H1 (cell line): Measurements from ENCODE around the gene NR2F1. TPM values are rescaled to one million over a fixed set of nuclear protein-coding genes. Genes with fewer than 3 reads are reported as not detected.
A peak's percentile ranks its signal among the peaks of the same experiment; 100 is the strongest.

Experiments used
- CTCF ChIA-PET: fragments of 300-600 bp; sonication (Branson Sonifier 250); formaldehyde crosslinking; loops from one replicate; lab custom pipeline; 2021; ENCODE audit not compliant: partially characterized antibody; lab: Charles Lee
- POLR2A ChIA-PET: fragments of 300-600 bp; sonication (Branson Sonifier 250); formaldehyde crosslinking; loops from one replicate; lab custom pipeline; 2021; ENCODE audit warnings: inconsistent platforms; ENCODE audit not compliant: partially characterized antibody; lab: Charles Lee
- DNase-seq, 2 experiments: peaks; one replicate each; pipeline versions ENCODE4 v3.0.0 to v3.0.0-alpha.2; 2010 to 2022; ENCODE audit warnings: low spot score in 2 of 2, low read depth in 1 of 2, mixed read lengths in 1 of 2
- FAIRE-seq: peaks from 2 replicates; lab custom pipeline; 2011; peaks lifted over from hg19 to GRCh38; lab: Jason Lieb, UNC
- H2AFZ ChIP-seq: 2 replicates; pipeline ENCODE4 v1.8.1; 2012; ENCODE audit warnings: low read length, inconsistent platforms
- H2AK5ac ChIP-seq: 2 replicates; pipeline ENCODE4 v1.6.1; 2013; ENCODE audit warnings: low read depth, low read length
- H2BK120ac ChIP-seq: replicated peaks from 2 replicates; pipeline ENCODE3; 2013; ENCODE audit warnings: low read depth, low read length, inconsistent platforms
- H2BK12ac ChIP-seq: 2 replicates; pipeline ENCODE4 v1.6.1; 2013; ENCODE audit warnings: low read depth, low read length
- H2BK15ac ChIP-seq: 2 replicates; pipeline ENCODE4 v1.6.1; 2013; ENCODE audit warnings: low read length
- H2BK20ac ChIP-seq: 2 replicates; pipeline ENCODE4 v1.6.1; 2013; ENCODE audit warnings: low read length
- H2BK5ac ChIP-seq: 2 replicates; pipeline ENCODE4 v1.6.1; 2013; ENCODE audit warnings: low read depth, low read length
- H3K14ac ChIP-seq: 2 replicates; pipeline ENCODE4 v1.6.1; 2013; ENCODE audit warnings: inconsistent platforms; ENCODE audit not compliant: insufficient read length
- H3K18ac ChIP-seq: 2 replicates; pipeline ENCODE4 v1.6.1; 2013; ENCODE audit warnings: low read length; ENCODE audit errors: extremely low read depth
- H3K23ac ChIP-seq: 2 replicates; pipeline ENCODE4 v1.6.1; 2013; ENCODE audit warnings: inconsistent platforms; ENCODE audit not compliant: insufficient read length
- H3K23me2 ChIP-seq: 2 replicates; pipeline ENCODE4 v1.6.1; 2013; ENCODE audit warnings: low read depth, low read length
- H3K27ac ChIP-seq: 2 replicates; pipeline ENCODE4 v1.6.1; 2011; ENCODE audit warnings: low read depth, low read length, inconsistent platforms
- H3K27me3 ChIP-seq, 4 experiments: replicated peaks in 1 of 4; 1 replicate in 1 of 4; 2 replicates in 3 of 4; pipeline versions ENCODE4 v1.6.1 to v1.8.1; 2011 to 2013; ENCODE audit warnings: low read length in 3 of 4, mild to moderate bottlenecking in 3 of 4, inconsistent platforms in 2 of 4, mixed read lengths in 2 of 4, moderate library complexity in 1 of 4; ENCODE audit not compliant: control insufficient read depth in 3 of 4, insufficient read depth in 3 of 4; ENCODE audit errors: extremely low read depth in 1 of 4
- H3K36me3 ChIP-seq, 4 experiments: 2 replicates each; pipeline versions ENCODE4 v1.6.1 to v1.8.1; 2011 to 2013; ENCODE audit warnings: mild to moderate bottlenecking in 4 of 4, low read length in 3 of 4, moderate library complexity in 2 of 4, control low read depth in 1 of 4, inconsistent platforms in 1 of 4; ENCODE audit not compliant: insufficient read depth in 4 of 4, control insufficient read depth in 2 of 4
- H3K4ac ChIP-seq: replicated peaks from 2 replicates; pipeline ENCODE3; 2013; ENCODE audit warnings: low read length, low read depth, mixed read lengths, inconsistent platforms; ENCODE audit not compliant: insufficient read length
- H3K4me1 ChIP-seq, 4 experiments: replicated peaks in 1 of 4; 1 replicate in 1 of 4; 2 replicates in 3 of 4; pipeline versions ENCODE4 v1.6.1 to v1.8.1; 2011 to 2013; ENCODE audit warnings: low read length in 3 of 4, inconsistent platforms in 2 of 4, mixed read lengths in 1 of 4; ENCODE audit not compliant: insufficient read depth in 4 of 4, control insufficient read depth in 3 of 4
- H3K4me2 ChIP-seq, 2 experiments: 2 replicates each; pipeline versions ENCODE4 v1.6.1 to v1.8.1; 2011 to 2013; ENCODE audit warnings: low read depth in 2 of 2, low read length in 2 of 2, control low read depth in 1 of 2, inconsistent platforms in 1 of 2, mild to moderate bottlenecking in 1 of 2; ENCODE audit not compliant: insufficient read depth in 1 of 2
- H3K4me3 ChIP-seq, 4 experiments: fragments of 200-600, 300-600 bp in 1 of 4; sonication (generic), shearing (Covaris generic), sonication (Bioruptor Twin) in 1 of 4; 2 replicates each; pipeline versions ENCODE4 v1.5.1 to v1.8.1; 2011 to 2016; ENCODE audit warnings: low read length in 4 of 4, low read depth in 3 of 4, control low read depth in 2 of 4, inconsistent platforms in 2 of 4, mild to moderate bottlenecking in 2 of 4, mixed read lengths in 1 of 4, moderate library complexity in 1 of 4; ENCODE audit not compliant: insufficient read depth in 2 of 4; ENCODE audit errors: extremely low read depth in 1 of 4
- H3K56ac ChIP-seq: replicated peaks from 2 replicates; pipeline ENCODE3; 2013; ENCODE audit warnings: low read depth, mild to moderate bottlenecking, mixed read lengths, low read length, inconsistent platforms; ENCODE audit not compliant: insufficient read length
- H3K79me1 ChIP-seq: 2 replicates; pipeline ENCODE4 v1.6.1; 2013; ENCODE audit warnings: low read depth, low read length, control low read depth
- H3K79me2 ChIP-seq, 2 experiments: 2 replicates each; pipeline versions ENCODE4 v1.6.1 to v1.8.1; 2012 to 2013; ENCODE audit warnings: low read length in 2 of 2, mild to moderate bottlenecking in 2 of 2, inconsistent platforms in 1 of 2; ENCODE audit not compliant: insufficient read depth in 2 of 2, control insufficient read depth in 1 of 2
- H3K9ac ChIP-seq, 4 experiments: replicated peaks in 1 of 4; 1 replicate in 1 of 4; 2 replicates in 3 of 4; pipeline versions ENCODE4 v1.6.1 to v1.8.1; 2011 to 2013; ENCODE audit warnings: low read depth in 3 of 4, low read length in 3 of 4, control low read depth in 2 of 4, mild to moderate bottlenecking in 2 of 4, moderate library complexity in 2 of 4, inconsistent platforms in 1 of 4; ENCODE audit errors: extremely low read depth in 1 of 4
- H3K9me3 ChIP-seq, 2 experiments: 2 replicates each; pipeline versions ENCODE4 v1.6.1 to v1.8.1; 2012 to 2013; ENCODE audit warnings: mild to moderate bottlenecking in 2 of 2, moderate library complexity in 2 of 2, control low read depth in 1 of 2, inconsistent platforms in 1 of 2, low read depth in 1 of 2, low read length in 1 of 2, mixed read lengths in 1 of 2; ENCODE audit not compliant: insufficient read depth in 2 of 2
- H4K20me1 ChIP-seq, 2 experiments: replicated peaks in 1 of 2; 2 replicates each; pipeline versions ENCODE3 to v1.8.1; 2011 to 2013; ENCODE audit warnings: inconsistent platforms in 2 of 2, low read length in 2 of 2, mild to moderate bottlenecking in 1 of 2; ENCODE audit not compliant: insufficient read depth in 2 of 2, control insufficient read depth in 1 of 2
- H4K5ac ChIP-seq: 2 replicates; pipeline ENCODE4 v1.6.1; 2013; ENCODE audit warnings: low read length, low read depth, mixed read lengths, inconsistent platforms; ENCODE audit not compliant: insufficient read length
- H4K8ac ChIP-seq: 2 replicates; pipeline ENCODE4 v1.8.0; 2013; ENCODE audit warnings: mild to moderate bottlenecking, moderate library complexity, low read length, inconsistent platforms; ENCODE audit not compliant: insufficient read depth; ENCODE audit errors: extremely low read depth
- H4K91ac ChIP-seq: replicated peaks from 2 replicates; pipeline ENCODE3; 2013; ENCODE audit warnings: low read length, mixed read lengths, inconsistent platforms; ENCODE audit not compliant: insufficient read length
- BACH1 ChIP-seq: IDR thresholded peaks from 2 replicates; pipeline ENCODE4 v1.6.1; 2012; ENCODE audit warnings: low read length, improper control_type of control experiment
- CREB1 ChIP-seq: IDR thresholded peaks from 2 replicates; pipeline ENCODE4 v1.6.1; 2012; ENCODE audit warnings: inconsistent platforms
- E2F6 ChIP-seq: IDR thresholded peaks from 2 replicates; pipeline ENCODE4 v1.6.1; 2012; ENCODE audit warnings: inconsistent platforms
- EGR1 ChIP-seq: IDR thresholded peaks from 2 replicates; pipeline ENCODE4 v1.6.1; 2011; ENCODE audit warnings: low read depth, low read length, borderline replicate concordance
- EZH2 ChIP-seq: fragments of 200-600 bp; sonication (generic); IDR thresholded peaks from 2 replicates; pipeline ENCODE4 v1.7.1; 2012; ENCODE audit warnings: low read depth, mild to moderate bottlenecking, moderate library complexity, low read length, inconsistent platforms; ENCODE audit not compliant: severe bottlenecking
- HDAC6 ChIP-seq: IDR thresholded peaks from one replicate; pipeline ENCODE4 v1.7.1; 2012; ENCODE audit warnings: low read depth, mild to moderate bottlenecking, inconsistent platforms, low read length, moderate library complexity
- MAFK ChIP-seq: IDR thresholded peaks from 2 replicates; pipeline ENCODE4 v1.6.1; 2012; ENCODE audit warnings: low read depth, mild to moderate bottlenecking, improper control_type of control experiment, low read length
- POLR2AphosphoS5 ChIP-seq: IDR thresholded peaks from 2 replicates; pipeline ENCODE4 v1.6.1; 2011; ENCODE audit warnings: low read depth, low read length
- RXRA ChIP-seq: IDR thresholded peaks from 2 replicates; pipeline ENCODE4 v1.6.1; 2011; ENCODE audit warnings: low read depth, mild to moderate bottlenecking, low read length, moderate library complexity; ENCODE audit not compliant: insufficient read depth
- SIX5 ChIP-seq: IDR thresholded peaks from 2 replicates; pipeline ENCODE4 v1.6.1; 2011; ENCODE audit warnings: mild to moderate bottlenecking, low read depth, low read length
- SP1 ChIP-seq: IDR thresholded peaks from 2 replicates; pipeline ENCODE4 v1.6.1; 2011; ENCODE audit warnings: low read depth, low read length
- TAF1 ChIP-seq: IDR thresholded peaks from 2 replicates; pipeline ENCODE4 v1.6.1; 2011; ENCODE audit warnings: mild to moderate bottlenecking, low read depth, low read length
- WGBS, 2 experiments: shearing (Covaris generic) in 1 of 2; methylation state at CpG; one replicate each; pipeline versions ENCODE4 v1.1.6 to v1.1.7; 2013 to 2015; ENCODE audit warnings: low lambda C conversion rate in 2 of 2, mixed read lengths in 2 of 2, inconsistent platforms in 1 of 2, low coverage in 1 of 2, missing lambda C conversion rate in 1 of 2; ENCODE audit not compliant: insufficient replicate concordance in 2 of 2, insufficient coverage in 1 of 2, insufficient read length in 1 of 2; ENCODE audit errors: extremely low coverage in 1 of 2, missing lambda C conversion rate in 1 of 2; 5-methylcytosine and 5-hydroxymethylcytosine counted together
- polyA plus RNA-seq, 7 experiments: library from polyadenylated mRNA; depleted of rRNA in 3 of 7; stranded (reverse) in 5 of 7; unstranded in 2 of 7; fragments of >200 nt in 5 of 7; fragments of 200-250 nt in 2 of 7; gene quantifications; 1 replicate in 5 of 7; 2 replicates in 1 of 7; 4 replicates in 1 of 7; pipeline versions ENCODE4 v1.2.1 to v1.2.3, GENCODE V29; 2011 to 2013; ENCODE audit warnings: missing spikeins in 2 of 7, mixed read lengths in 2 of 7
- total RNA-seq: library from RNA; stranded (reverse); fragmentation: NEBNext Ultra II Directional; extraction: Animal tissue kit (Norgen Biotek cat#: 25700); gene quantifications from 2 replicates; pipeline ENCODE4 v1.2.1, GENCODE V29; 2021

Gene NR2F1
- total and polyA plus RNA-seq, 2 of the 8 experiments (the other 6 are each of a cell fraction or from before 2014, with no cell fraction given): not detected

DNA sequence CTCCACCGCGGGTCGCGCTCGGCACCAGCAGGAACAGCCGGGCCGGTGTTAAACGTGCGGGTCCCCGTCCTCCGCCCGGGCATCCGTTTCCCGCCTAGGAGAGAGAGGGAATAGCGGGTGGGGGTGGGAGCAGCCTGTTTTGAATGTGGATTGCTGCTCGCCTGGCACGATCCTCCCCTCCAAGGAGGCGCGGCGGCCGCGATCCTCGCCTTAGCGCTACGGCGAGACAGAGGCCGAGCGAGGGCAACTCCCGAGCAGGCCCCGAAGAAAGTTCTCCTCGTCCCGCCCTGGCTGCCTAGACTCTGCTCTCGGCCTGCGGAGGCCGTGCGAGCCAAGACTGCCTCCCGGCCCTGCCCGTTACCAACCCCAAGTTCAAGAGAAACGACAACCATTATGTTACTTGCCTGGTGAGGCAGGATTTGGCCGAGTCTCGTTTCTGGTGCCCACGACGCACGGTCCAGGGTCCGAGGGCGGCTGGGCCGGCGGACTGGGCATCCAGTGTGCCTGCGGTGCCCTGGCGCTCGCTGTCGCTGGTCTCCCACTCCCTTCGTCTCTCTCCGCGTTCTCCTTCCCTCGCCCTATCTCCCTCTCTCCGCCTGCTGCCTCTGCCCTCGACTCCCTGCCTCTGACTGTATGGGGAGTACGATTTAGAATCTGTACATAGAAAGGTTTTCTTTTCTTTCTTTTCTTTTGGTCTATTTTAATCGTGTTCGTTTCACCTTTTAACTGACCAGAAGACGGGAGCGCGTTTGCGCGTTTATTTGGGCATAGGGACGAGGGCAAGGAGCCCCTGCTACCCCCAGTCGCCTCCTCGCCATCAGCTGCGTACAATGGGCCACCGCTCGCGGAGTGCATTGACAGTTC is 2.7 kb upstream of the NR2F1 start:
- WGBS, 2 experiments: 3% methylated on average over 70 of the region's 73 CpGs; no CpG with 5 or more reads in 1 of the 2 experiments
- DNase-seq: peak in 1 of 2 experiments; percentile 83
- Histone ChIP-seq H3K79me1 (no peaks in the 10 kb centered on the region), H4K91ac (no peak overlapping the region), H2BK5ac (peak overlapping the region; percentile 24; the same call in 1 of the 2 replicates), H3K9ac (no peak overlapping the region), H3K14ac (no peak overlapping the region), H3K27ac (no peak overlapping the region), H3K23me2 (peaks cover 14% of the 10 kb centered on the region; the same call in 1 of the 2 replicates), H4K8ac (no peak overlapping the region), H3K18ac (peak overlapping the region; percentile 19; the same call in 1 of the 2 replicates), H3K4me1 (peaks cover 0 to 29% (median 20%) of the 10 kb centered on the region in 4 experiments; a peak in 5 of 7 replicates), H3K27me3 (peaks cover 69 to 97% (median 87%) of the 10 kb centered on the region in 4 experiments), H2AK5ac (no peak overlapping the region), H3K4me3 (peak overlapping the region; percentile 2 to 61 (median 41); a peak in 7 of 8 replicates), H3K23ac (no peak overlapping the region), H3K4me2 (peak overlapping the region; percentile 79 to 84), H3K56ac (no peak overlapping the region), H2BK15ac (peak overlapping the region; percentile 29; the same call in 1 of the 2 replicates), H4K5ac (no peak overlapping the region), H2AFZ (no peak overlapping the region), H4K20me1 (peaks cover 3 to 10% of the 10 kb centered on the region in 2 experiments), H3K36me3 (peaks cover 0 to 2% (median 0%) of the 10 kb centered on the region in 4 experiments; a peak in 1 of 8 replicates), H2BK120ac (no peak overlapping the region), H3K79me2 (no peaks in the 10 kb centered on the region), H2BK20ac (no peak overlapping the region), H3K9me3 (no peaks in the 10 kb centered on the region), H3K4ac (no peak overlapping the region), H2BK12ac (peak overlapping the region; percentile 87; the same call in 1 of the 2 replicates)
- FAIRE-seq: no peak
- POLR2A ChIA-PET: no interaction called here
- CTCF ChIA-PET: interaction anchor here (0.7 to 1.7 kb wide), 4 partner anchors 8 to 220 kb away, joined by 3 to 9 read pairs (median 3); no protein-coding TSS in a partner anchor
- 0 out of 2 replicates have a peak, but pooled peaks have one; percentile 7 for TF ChIP-seq EGR1
- peak; percentile 30; the same call in 1 of the 2 replicates for TF ChIP-seq TAF1
- TF ChIP-seq BACH1: no peak
- TF ChIP-seq POLR2AphosphoS5: no peak
- no peak for TF ChIP-seq SIX5
- TF ChIP-seq EZH2: peak; percentile 99
- TF ChIP-seq E2F6: peak; percentile 70
- TF ChIP-seq SP1: no peak
- TF ChIP-seq MAFK: no peak
- no peak for TF ChIP-seq CREB1
- TF ChIP-seq RXRA: no peak
- no peak for TF ChIP-seq HDAC6
